Liver (tissue), 9 donors: ENCODE data around the gene NDOR1. TPM values are rescaled to one million over a fixed set of nuclear protein-coding genes. Genes with fewer than 3 reads are reported as not detected.

Experiments used
- DNase-seq: peaks from one replicate; pipeline ENCODE4 v3.0.0-alpha.2; 2017; ENCODE audit warnings: low spot score
- H3K27ac ChIP-seq, 2 donors: one replicate each; pipeline ENCODE4 v1.7.0; 2013; ENCODE audit warnings: inconsistent platforms in 2 of 2, low read length in 2 of 2, control low read depth in 1 of 2, low read depth in 1 of 2, mild to moderate bottlenecking in 1 of 2
- H3K27me3 ChIP-seq, 4 donors: one replicate each; pipeline versions ENCODE4 v1.6.1 to v1.7.0; 2013; ENCODE audit warnings: low read length in 3 of 4, inconsistent platforms in 1 of 4, mild to moderate bottlenecking in 1 of 4, moderate library complexity in 1 of 4; ENCODE audit not compliant: control insufficient read depth in 4 of 4, insufficient read depth in 4 of 4
- H3K36me3 ChIP-seq, 4 donors: one replicate each; pipeline versions ENCODE4 v1.6.1 to v1.7.0; 2013; ENCODE audit warnings: low read length in 3 of 4, mild to moderate bottlenecking in 3 of 4, low read depth in 1 of 4, moderate library complexity in 1 of 4; ENCODE audit not compliant: control insufficient read depth in 4 of 4, insufficient read depth in 3 of 4
- H3K4me1 ChIP-seq, 4 donors: one replicate each; pipeline versions ENCODE4 v1.6.1 to v1.7.0; 2013; ENCODE audit warnings: low read length in 3 of 4, mild to moderate bottlenecking in 3 of 4, moderate library complexity in 1 of 4; ENCODE audit not compliant: control insufficient read depth in 4 of 4, insufficient read depth in 4 of 4
- H3K4me3 ChIP-seq, 3 donors: one replicate each; pipeline versions ENCODE4 v1.6.1 to v1.7.0; 2013; ENCODE audit warnings: low read length in 3 of 3, control low read depth in 1 of 3, low read depth in 1 of 3, mild to moderate bottlenecking in 1 of 3
- H3K9ac ChIP-seq, 2 donors: one replicate each; pipeline ENCODE4 v1.7.0; 2013; ENCODE audit warnings: low read length in 2 of 2, mild to moderate bottlenecking in 2 of 2, moderate library complexity in 2 of 2, control low read depth in 1 of 2, low read depth in 1 of 2
- H3K9me3 ChIP-seq, 4 donors: one replicate each; pipeline versions ENCODE4 v1.6.1 to v1.7.0; 2013; ENCODE audit warnings: low read length in 3 of 4; ENCODE audit not compliant: control insufficient read depth in 4 of 4
- ATF3 ChIP-seq: IDR thresholded peaks from 2 replicates; pipeline ENCODE4 v1.6.1; 2016; ENCODE audit warnings: antibody characterized with exemption
- HNF4A ChIP-seq, 2 donors: conservative IDR thresholded peaks; 2 replicates each; pipeline ENCODE4 v1.6.1; 2016; ENCODE audit warnings: antibody characterized with exemption in 2 of 2, mild to moderate bottlenecking in 2 of 2
- HNF4G ChIP-seq: IDR thresholded peaks from 2 replicates; pipeline ENCODE4 v1.6.1; 2016; ENCODE audit warnings: antibody characterized with exemption
- RAD21 ChIP-seq, 2 donors: IDR thresholded peaks; 2 replicates each; pipeline ENCODE4 v1.6.1; 2016; ENCODE audit warnings: antibody characterized with exemption in 2 of 2, mild to moderate bottlenecking in 2 of 2
- REST ChIP-seq: IDR thresholded peaks from 2 replicates; pipeline ENCODE4 v1.6.1; 2016; ENCODE audit warnings: antibody characterized with exemption, mild to moderate bottlenecking
- RXRA ChIP-seq, 2 donors: IDR thresholded peaks; 2 replicates each; pipeline ENCODE4 v1.6.1; 2017 to 2018; ENCODE audit warnings: antibody characterized with exemption in 2 of 2, mild to moderate bottlenecking in 1 of 2
- SP1 ChIP-seq: IDR thresholded peaks from 2 replicates; pipeline ENCODE4 v1.6.1; 2018; ENCODE audit warnings: antibody characterized with exemption, mild to moderate bottlenecking
- WGBS: extraction: QIAGEN DNeasy Blood & Tissue Kit; methylation state at CpG from one replicate; pipeline ENCODE4 v1.1.7; 2013; 5-methylcytosine and 5-hydroxymethylcytosine counted together
- polyA plus RNA-seq, 2 donors: library from polyadenylated mRNA; stranded (reverse) in 1 of 2; unstranded in 1 of 2; fragments of 200-250 nt in 1 of 2; fragments of >200 nt in 1 of 2; fragmentation: Nextera tagmentation in 1 of 2; extraction: Ambion mirVana in 1 of 2; gene quantifications; one replicate each; pipeline versions ENCODE4 v1.2.1 to v1.2.3, GENCODE V29; 2013 to 2015
- total RNA-seq, 2 donors: library from RNA; depleted of rRNA; stranded (reverse); fragments of >200 nt; gene quantifications; one replicate each; pipeline ENCODE4 v1.2.3, GENCODE V29; 2014
- TF ChIP-seq, protein P1 (sequence below): IDR thresholded peaks from 2 replicates; pipeline ENCODE4 v1.6.1; 2016; ENCODE audit warnings: antibody characterized with exemption
- TF ChIP-seq, protein P2 (sequence below): fragments of 150-350 bp; IDR thresholded peaks from 2 replicates; pipeline ENCODE4 v1.5.1; 2017; ENCODE audit warnings: improper control_type of control experiment, low read depth, low read length; ENCODE audit not compliant: missing input control
- donor health status: healthy.
- donor health status: healthy.
- donor health status: healthy.
- donor health status: healthy.
- donor health status: healthy.

Gene NDOR1
- total and polyA plus RNA-seq, 4 donors, result 2.5 to 4.7 (median 3.2) TPM

DNA sequence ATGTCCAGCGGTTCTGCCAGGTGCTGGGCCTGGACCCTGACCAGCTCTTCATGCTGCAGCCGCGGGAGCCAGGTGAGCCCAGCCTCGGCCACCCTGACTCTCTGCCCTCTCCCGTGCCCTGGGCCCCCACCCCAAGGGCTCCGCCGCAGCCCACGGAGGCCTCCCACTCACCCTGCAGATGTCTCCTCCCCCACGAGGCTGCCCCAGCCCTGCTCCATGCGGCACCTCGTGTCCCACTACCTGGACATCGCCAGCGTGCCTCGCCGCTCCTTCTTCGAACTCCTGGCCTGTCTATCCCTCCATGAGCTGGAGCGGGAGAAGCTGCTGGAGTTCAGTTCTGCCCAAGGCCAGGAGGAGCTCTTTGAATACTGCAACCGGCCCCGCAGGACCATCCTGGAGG lies 9.1 kb downstream of the NDOR1 start (continued):
- no peak for TF ChIP-seq REST

DNA sequence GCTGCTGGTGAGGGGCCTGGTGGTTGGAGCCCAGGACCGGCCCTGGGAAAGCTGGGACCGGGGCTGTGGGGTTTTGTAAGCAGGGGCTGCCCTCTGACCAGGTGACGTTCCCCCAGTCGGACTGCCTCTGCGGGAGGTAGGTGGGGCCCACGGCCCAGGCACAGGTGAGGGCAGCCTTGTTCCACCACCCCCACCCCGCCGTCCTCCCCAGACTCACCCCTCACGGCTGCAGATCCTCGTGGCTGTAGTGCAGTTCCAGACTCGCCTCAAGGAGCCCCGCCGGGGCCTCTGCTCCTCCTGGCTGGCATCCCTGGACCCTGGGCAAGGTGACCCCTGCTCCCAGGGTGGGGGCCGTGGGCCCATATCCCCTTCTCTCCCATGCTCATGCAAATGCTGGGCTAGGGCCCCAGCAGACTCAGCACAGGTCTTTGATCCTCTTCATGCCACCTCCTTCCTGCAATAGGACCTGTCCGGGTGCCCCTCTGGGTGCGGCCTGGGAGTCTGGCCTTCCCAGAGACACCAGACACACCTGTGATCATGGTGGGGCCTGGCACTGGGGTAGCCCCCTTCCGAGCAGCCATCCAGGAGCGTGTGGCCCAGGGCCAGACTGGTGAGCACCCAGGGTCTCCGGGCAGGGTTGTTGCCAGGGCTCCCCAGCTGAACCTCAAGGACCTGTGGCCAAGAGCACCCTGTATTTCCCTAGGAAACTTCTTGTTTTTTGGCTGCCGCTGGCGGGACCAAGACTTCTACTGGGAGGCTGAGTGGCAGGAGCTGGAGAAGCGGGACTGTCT lies 9.9 kb downstream of the NDOR1 start:
- WGBS, result 96% methylated on average over 22 of the region's 22 CpGs
- Histone ChIP-seq H3K9me3 (no peaks in the 10 kb centered on the region), H3K27ac (no peak overlapping the region), H3K4me3 (no peak overlapping the region), H3K4me1 (peaks cover 0 to 12% (median 4%) of the 10 kb centered on the region in 4 donors), H3K36me3 (peaks cover 0 to 5% (median under 1%) of the 10 kb centered on the region in 4 donors), H3K27me3 (no peaks in the 10 kb centered on the region), H3K9ac (no peak overlapping the region)
- no peak for DNase-seq
- TF ChIP-seq, protein P1, sequence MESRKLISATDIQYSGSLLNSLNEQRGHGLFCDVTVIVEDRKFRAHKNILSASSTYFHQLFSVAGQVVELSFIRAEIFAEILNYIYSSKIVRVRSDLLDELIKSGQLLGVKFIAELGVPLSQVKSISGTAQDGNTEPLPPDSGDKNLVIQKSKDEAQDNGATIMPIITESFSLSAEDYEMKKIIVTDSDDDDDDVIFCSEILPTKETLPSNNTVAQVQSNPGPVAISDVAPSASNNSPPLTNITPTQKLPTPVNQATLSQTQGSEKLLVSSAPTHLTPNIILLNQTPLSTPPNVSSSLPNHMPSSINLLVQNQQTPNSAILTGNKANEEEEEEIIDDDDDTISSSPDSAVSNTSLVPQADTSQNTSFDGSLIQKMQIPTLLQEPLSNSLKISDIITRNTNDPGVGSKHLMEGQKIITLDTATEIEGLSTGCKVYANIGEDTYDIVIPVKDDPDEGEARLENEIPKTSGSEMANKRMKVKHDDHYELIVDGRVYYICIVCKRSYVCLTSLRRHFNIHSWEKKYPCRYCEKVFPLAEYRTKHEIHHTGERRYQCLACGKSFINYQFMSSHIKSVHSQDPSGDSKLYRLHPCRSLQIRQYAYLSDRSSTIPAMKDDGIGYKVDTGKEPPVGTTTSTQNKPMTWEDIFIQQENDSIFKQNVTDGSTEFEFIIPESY, result no peak
- TF ChIP-seq SP1, result no peak
- TF ChIP-seq, protein P2, sequence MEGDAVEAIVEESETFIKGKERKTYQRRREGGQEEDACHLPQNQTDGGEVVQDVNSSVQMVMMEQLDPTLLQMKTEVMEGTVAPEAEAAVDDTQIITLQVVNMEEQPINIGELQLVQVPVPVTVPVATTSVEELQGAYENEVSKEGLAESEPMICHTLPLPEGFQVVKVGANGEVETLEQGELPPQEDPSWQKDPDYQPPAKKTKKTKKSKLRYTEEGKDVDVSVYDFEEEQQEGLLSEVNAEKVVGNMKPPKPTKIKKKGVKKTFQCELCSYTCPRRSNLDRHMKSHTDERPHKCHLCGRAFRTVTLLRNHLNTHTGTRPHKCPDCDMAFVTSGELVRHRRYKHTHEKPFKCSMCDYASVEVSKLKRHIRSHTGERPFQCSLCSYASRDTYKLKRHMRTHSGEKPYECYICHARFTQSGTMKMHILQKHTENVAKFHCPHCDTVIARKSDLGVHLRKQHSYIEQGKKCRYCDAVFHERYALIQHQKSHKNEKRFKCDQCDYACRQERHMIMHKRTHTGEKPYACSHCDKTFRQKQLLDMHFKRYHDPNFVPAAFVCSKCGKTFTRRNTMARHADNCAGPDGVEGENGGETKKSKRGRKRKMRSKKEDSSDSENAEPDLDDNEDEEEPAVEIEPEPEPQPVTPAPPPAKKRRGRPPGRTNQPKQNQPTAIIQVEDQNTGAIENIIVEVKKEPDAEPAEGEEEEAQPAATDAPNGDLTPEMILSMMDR, result no peak

- Histone ChIP-seq H3K4me3 (no peak overlapping the region), H3K4me1 (peaks cover 0 to 12% (median 5%) of the 10 kb centered on the region in 4 donors), H3K27me3 (no peaks in the 10 kb centered on the region), H3K9ac (no peak overlapping the region), H3K36me3 (peaks cover 0 to 5% (median under 1%) of the 10 kb centered on the region in 4 donors), H3K27ac (no peak overlapping the region), H3K9me3 (no peaks in the 10 kb centered on the region)
- TF ChIP-seq REST, result no peak
- TF ChIP-seq HNF4G, result no peak
- TF ChIP-seq RAD21 (IDR thresholded peaks at IDR 0.05), result no peak
- TF ChIP-seq, protein P1, result no peak
- no peak for TF ChIP-seq HNF4A (conservative IDR thresholded peaks at IDR 0.05)
- TF ChIP-seq RXRA (IDR thresholded peaks at IDR 0.05), result no peak
- TF ChIP-seq ATF3, result no peak
- 95% methylated on average over 30 of the region's 30 CpGs for WGBS
- DNase-seq, result no peak
Measured at GRCh38 chr9:137216188-137216965, 10.9 kb downstream of the NDOR1 start.
